Activated T-cell treated with anti-CD3 and anti-CD28 coated beads, Interleukin-2, amount 50 U/mL, for 72 hours (primary cell): ENCODE measurements around the gene NRL. TPM values are rescaled to one million over a fixed set of nuclear protein-coding genes. Genes with fewer than 3 reads are reported as not detected.
"Not testable (repeated sequence)": the region's sequence is repeated elsewhere in the genome, so short reads cannot be mapped to it uniquely, and the experiment has no call there.

Source experiments
- ATAC-seq, 2 donors: fragments of 150-1000 bp; cut with Tn5 transposase; replicated peaks in 1 of 2; 2 replicates each; pipeline ENCODE4 v1.10.0; 2021; ENCODE audit warnings: moderate library complexity in 2 of 2, mild to moderate bottlenecking in 1 of 2
- DNase-seq, 2 donors: peaks; one replicate each; pipeline ENCODE4 v3.0.0; 2021 to 2022; ENCODE audit warnings: mixed read lengths in 1 of 2
- H3K27ac Mint-ChIP-seq: one replicate; pipeline ENCODE4 v1.8.0; 2022; ENCODE audit warnings: mild to moderate bottlenecking, moderate library complexity, mixed read lengths
- H3K27me3 Mint-ChIP-seq: one replicate; pipeline ENCODE4 v1.8.0; 2022; ENCODE audit warnings: low read depth, mixed read lengths
- H3K36me3 Mint-ChIP-seq, 2 donors: one replicate each; pipeline ENCODE4 v1.8.0; 2022; ENCODE audit warnings: mixed read lengths in 2 of 2, mild to moderate bottlenecking in 1 of 2; ENCODE audit not compliant: insufficient read depth in 2 of 2
- H3K4me1 Mint-ChIP-seq: one replicate; pipeline ENCODE4 v1.8.0; 2022; ENCODE audit warnings: low read depth, mixed read lengths
- H3K4me3 Mint-ChIP-seq, 2 donors: one replicate each; pipeline ENCODE4 v1.8.0; 2022; ENCODE audit warnings: mild to moderate bottlenecking in 2 of 2, mixed read lengths in 2 of 2, moderate library complexity in 2 of 2
- H3K9me3 Mint-ChIP-seq, 2 donors: one replicate each; pipeline ENCODE4 v1.8.0; 2022; ENCODE audit warnings: mixed read lengths in 2 of 2
- total RNA-seq, 2 donors: library from RNA; stranded (reverse); gene quantifications; one replicate each; pipeline ENCODE4 v1.2.3, GENCODE V29; 2022

Gene NRL
- total RNA-seq, 2 donors from 2014 or later = 5.2 TPM

- DNase-seq = no peak
- Mint-ChIP-seq H3K27ac (no peak overlapping the region), H3K36me3 (no peaks in the 10 kb centered on the region), H3K27me3 (no peaks in the 10 kb centered on the region), H3K9me3 (no peaks in the 10 kb centered on the region), H3K4me1 (peaks cover 9% of the 10 kb centered on the region), H3K4me3 (no peak overlapping the region)
- no peak for ATAC-seq
Observed at GRCh38 chr14:24040692-24041091, 74.1 kb downstream of the NRL start.

GRCh38 chr14:24038686-24039085 is 76.1 kb downstream of the NRL start:
- DNase-seq (no peak), ATAC-seq (no peak)
- Mint-ChIP-seq H3K27me3 (no peaks in the 10 kb centered on the region), H3K4me3 (no peak overlapping the region), H3K27ac (no peak overlapping the region), H3K4me1 (peaks cover 14% of the 10 kb centered on the region), H3K9me3 (no peaks in the 10 kb centered on the region), H3K36me3 (no peaks in the 10 kb centered on the region)

GRCh38 chr14:24037658-24038037 is 77.1 kb downstream of the NRL start:
- peaks cover 14% of the 10 kb centered on the region for H3K4me1 Mint-ChIP-seq
- H3K36me3 Mint-ChIP-seq = no peaks in the 10 kb centered on the region
- ATAC-seq (no peak), DNase-seq (no peak)
- H3K27ac Mint-ChIP-seq = no peak overlapping the region
- no peaks in the 10 kb centered on the region for H3K27me3 Mint-ChIP-seq
- no peaks in the 10 kb centered on the region for H3K9me3 Mint-ChIP-seq
- no peak overlapping the region for H3K4me3 Mint-ChIP-seq

GRCh38 chr14:24036963-24037657 is 77.6 kb downstream of the NRL start:
- not testable (repeated sequence) for H3K27me3 Mint-ChIP-seq, H3K36me3 Mint-ChIP-seq, H3K9me3 Mint-ChIP-seq, DNase-seq
- ATAC-seq = peak; percentile 6 to 14
- Mint-ChIP-seq H3K4me3 (peak overlapping the region; percentile 87 to 99), H3K4me1 (peaks cover 14% of the 10 kb centered on the region), H3K27ac (peak overlapping the region; percentile 49)

GRCh38 chr14:24036169-24036962 is 78.4 kb downstream of the NRL start:
- Mint-ChIP-seq H3K4me1 (peaks cover 14% of the 10 kb centered on the region), H3K36me3 (peaks cover 0 to 7% of the 10 kb centered on the region in 2 donors), H3K27me3 (no peaks in the 10 kb centered on the region), H3K27ac (peak overlapping the region; percentile 50), H3K4me3 (peak overlapping the region; percentile 87 to 99), H3K9me3 (peaks cover 2 to 4% of the 10 kb centered on the region in 2 donors)
- peak; percentile 84 to 86 for ATAC-seq
- peak; percentile 73 to 74 for DNase-seq

- H3K27me3 Mint-ChIP-seq, DNase-seq, H3K9me3 Mint-ChIP-seq: not testable (repeated sequence)
- Mint-ChIP-seq H3K36me3 (peaks cover 0 to 10% of the 10 kb centered on the region in 2 donors), H3K4me3 (peak overlapping the region; percentile 87 to 99), H3K27ac (peak overlapping the region; percentile 50), H3K4me1 (peaks cover 14% of the 10 kb centered on the region)
- peak; percentile 21 to 23 for ATAC-seq
Observed at GRCh38 chr14:24035769-24036168, 79.0 kb downstream of the NRL start.

- Mint-ChIP-seq H3K4me3 (no peak overlapping the region), H3K36me3 (peaks cover 1 to 12% of the 10 kb centered on the region in 2 donors), H3K9me3 (peaks cover 4 to 8% of the 10 kb centered on the region in 2 donors), H3K27me3 (peaks cover 7% of the 10 kb centered on the region), H3K4me1 (peaks cover 14% of the 10 kb centered on the region), H3K27ac (no peak overlapping the region)
- ATAC-seq (no peak), DNase-seq (no peak)
Observed at GRCh38 chr14:24032727-24033418, 81.9 kb downstream of the NRL start.

- H3K4me1 Mint-ChIP-seq, ATAC-seq, H3K9me3 Mint-ChIP-seq, DNase-seq, H3K27ac Mint-ChIP-seq, H3K4me3 Mint-ChIP-seq: not testable (repeated sequence)
- H3K27me3 Mint-ChIP-seq = peaks cover 11% of the 10 kb centered on the region
- peaks cover 6 to 16% of the 10 kb centered on the region in 2 donors for H3K36me3 Mint-ChIP-seq
Observed at GRCh38 chr14:24031331-24031730, 83.4 kb downstream of the NRL start.

GRCh38 chr14:24029687-24030086 is 85.1 kb downstream of the NRL start:
- not testable (repeated sequence) for H3K4me3 Mint-ChIP-seq, H3K27ac Mint-ChIP-seq, H3K9me3 Mint-ChIP-seq, H3K4me1 Mint-ChIP-seq, DNase-seq, ATAC-seq
- peaks cover 8 to 16% of the 10 kb centered on the region in 2 donors for H3K36me3 Mint-ChIP-seq
- peaks cover 12% of the 10 kb centered on the region for H3K27me3 Mint-ChIP-seq

Other genes starting within 250 kb of the NRL start
- gene DHRS4, start 161.2 kb downstream of the NRL start, total RNA-seq = 10 to 100 TPM; 21.6 to 24.4 TPM
- gene DHRS4L2, start 126.0 kb downstream of the NRL start, total RNA-seq = 10 to 100 TPM; 24.7 to 27.2 TPM
- gene CARMIL3, start 62.9 kb downstream of the NRL start, total RNA-seq = 1 to 10 TPM; 1.9 to 2.1 TPM
- gene CPNE6, start 43.4 kb downstream of the NRL start, total RNA-seq = under 1 TPM; 0.12 to 0.14 TPM
- gene PCK2, start 20.6 kb downstream of the NRL start, total RNA-seq = 100 to 1,000 TPM; 161 to 180 TPM
- 100 to 1,000 TPM; 109 to 124 TPM for gene DCAF11, start 172 bp downstream of the NRL start, total RNA-seq
- gene FITM1, start 15.7 kb upstream of the NRL start, total RNA-seq = 1 to 10 TPM in 1 of 2 donors, under 1 TPM in 1; 0.46 to 2.2 TPM
- 100 to 1,000 TPM; 342 to 378 TPM for gene PSME1, start 21.2 kb upstream of the NRL start, total RNA-seq
- 10 to 100 TPM; 38.0 to 56.5 TPM for gene EMC9, start 26.6 kb upstream of the NRL start, total RNA-seq
- 100 to 1,000 TPM; 369 to 376 TPM for gene PSME2, start 31.7 kb upstream of the NRL start, total RNA-seq
- gene RNF31, start 32.5 kb upstream of the NRL start, total RNA-seq = 10 to 100 TPM; 88.7 to 90.6 TPM
- 100 to 1,000 TPM; 245 to 263 TPM for gene IRF9, start 46.3 kb upstream of the NRL start, total RNA-seq
- 10 to 100 TPM; 48.0 to 57.9 TPM for gene REC8, start 57.1 kb upstream of the NRL start, total RNA-seq
- gene IPO4, start 73.9 kb upstream of the NRL start, total RNA-seq = 10 to 100 TPM; 30.9 to 38.0 TPM
- gene TM9SF1, start 80.5 kb upstream of the NRL start, total RNA-seq = 10 to 100 TPM; 27.4 to 32.5 TPM
- gene TSSK4, start 90.7 kb upstream of the NRL start, total RNA-seq = under 1 TPM in 1 of 2 donors, not detected in 1; 0.88 TPM
- 100 to 1,000 TPM; 105 to 119 TPM for gene CHMP4A, start 98.5 kb upstream of the NRL start, total RNA-seq
- 10 to 100 TPM; 16.8 to 20.2 TPM for gene MDP1, start 101.1 kb upstream of the NRL start, total RNA-seq
- gene NEDD8, start 117.4 kb upstream of the NRL start, total RNA-seq = 100 to 1,000 TPM; 127 to 148 TPM
- gene GMPR2, start 118.0 kb upstream of the NRL start, total RNA-seq = 10 to 100 TPM; 67.5 to 75.5 TPM
- 100 to 1,000 TPM in 1 of 2 donors, 10 to 100 TPM in 1; 87.7 to 103 TPM for gene TINF2, start 127.7 kb upstream of the NRL start, total RNA-seq
- 10 to 100 TPM in 1 of 2 donors, 1 to 10 TPM in 1; 9.3 to 14.0 TPM for gene TGM1, start 148.2 kb upstream of the NRL start, total RNA-seq
- gene RABGGTA, start 156.6 kb upstream of the NRL start, total RNA-seq = 10 to 100 TPM; 53.8 to 56.2 TPM
- gene DHRS1, start 184.8 kb upstream of the NRL start, total RNA-seq = 10 to 100 TPM; 28.5 to 29.0 TPM
- 10 to 100 TPM; 31.7 to 34.0 TPM for gene NOP9, start 184.9 kb upstream of the NRL start, total RNA-seq
- 10 to 100 TPM; 11.6 to 12.9 TPM for gene CIDEB, start 193.0 kb upstream of the NRL start, total RNA-seq
- 10 to 100 TPM; 21.5 to 23.4 TPM for gene LTB4R2, start 195.2 kb upstream of the NRL start, total RNA-seq
- gene LTB4R, start 196.6 kb upstream of the NRL start, total RNA-seq = 10 to 100 TPM; 27.1 to 28.5 TPM
- gene ADCY4, start 220.1 kb upstream of the NRL start, total RNA-seq = 1 to 10 TPM; 4.6 to 6.9 TPM
- 10 to 100 TPM; 11.0 to 18.6 TPM for gene RIPK3, start 225.0 kb upstream of the NRL start, total RNA-seq